Transverse colon (tissue), 4 donors: Measurements from ENCODE around the gene FOXE3. TPM values are rescaled to one million over a fixed set of nuclear protein-coding genes. Genes with fewer than 3 reads are reported as not detected.

Source experiments
- DNase-seq: peaks from one replicate; pipeline ENCODE4 v3.0.0-alpha.2; 2019
- H3K27ac ChIP-seq, 4 donors: fragments of 200-600 bp; sonication (generic); 2 replicates each; pipeline ENCODE4 v1.5.1; 2016 to 2018; ENCODE audit warnings: inconsistent platforms in 4 of 4
- H3K27me3 ChIP-seq: fragments of 200-600 bp; sonication (generic); 2 replicates; pipeline ENCODE4 v1.5.1; 2017; ENCODE audit warnings: inconsistent platforms
- H3K36me3 ChIP-seq, 4 donors: fragments of 200-600 bp; sonication (generic); 2 replicates each; pipeline ENCODE4 v1.5.1; 2017 to 2019; ENCODE audit warnings: inconsistent platforms in 4 of 4
- H3K4me1 ChIP-seq, 4 donors: fragments of 200-600 bp; sonication (generic); 2 replicates each; pipeline ENCODE4 v1.5.1; 2017 to 2020; ENCODE audit warnings: inconsistent platforms in 4 of 4
- H3K4me3 ChIP-seq, 4 donors: fragments of 200-600 bp; sonication (generic); 1 replicate in 1 of 4; 2 replicates in 3 of 4; pipeline versions ENCODE4 v1.5.1 to v1.6.1; 2017 to 2019; ENCODE audit warnings: inconsistent platforms in 4 of 4
- H3K9me3 ChIP-seq, 2 donors: fragments of 200-600 bp; sonication (generic); 2 replicates each; pipeline ENCODE4 v1.5.1; 2017 to 2019; ENCODE audit warnings: inconsistent platforms in 2 of 2
- EP300 ChIP-seq: sonication (generic); formaldehyde crosslinking; IDR thresholded peaks from one replicate; pipeline ENCODE4 v1.6.1; 2017; ENCODE audit warnings: antibody characterized with exemption, low read depth
- POLR2A ChIP-seq: fragments of 450-650 bp; IDR thresholded peaks from one replicate; pipeline ENCODE4 v1.6.1; 2016; ENCODE audit warnings: antibody characterized with exemption, mild to moderate bottlenecking, moderate library complexity
- POLR2AphosphoS5 ChIP-seq, 3 donors: sonication (generic); formaldehyde crosslinking; IDR thresholded peaks; one replicate each; pipeline ENCODE4 v1.6.1; 2016; ENCODE audit warnings: antibody characterized with exemption in 3 of 3
- WGBS, 2 donors: methylation state at CpG; one replicate each; pipeline ENCODE4 v1.1.5; 2018; ENCODE audit warnings: low coverage in 1 of 2; 5-methylcytosine and 5-hydroxymethylcytosine counted together
- in situ Hi-C, 4 donors: fragments of 200-750 bp; cut with MboI; loops; one replicate each; pipeline versions ENCODE4 v1.15.0 to v1.15.1; 2017; ENCODE audit warnings: low sequenced_read_pairs in 3 of 4, low pct_ligation_motif_present in 1 of 4, low pct_unique_long_range_greater_than_20kb in 1 of 4
- intact Hi-C: fragments of 100-400 bp; cut with DNase I; formaldehyde crosslinking; loops from one replicate; pipeline ENCODE4 v1.15.1; 2023; ENCODE audit warnings: low total_unique reads
- total RNA-seq, 4 donors: library from RNA; depleted of rRNA; stranded (reverse); fragments of >200 nt; gene quantifications; one replicate each; pipeline ENCODE4 v1.1.0, GENCODE V29; 2016
- TF ChIP-seq, protein P1 (sequence below), 5 experiments: fragments of 200-600 bp in 3 of 5; fragments of 450-650 bp in 2 of 5; sonication (generic) in 3 of 5; IDR thresholded peaks; 1 replicate in 2 of 5; 2 replicates in 3 of 5; pipeline ENCODE4 v1.5.1; 2016 to 2017; ENCODE audit warnings: antibody characterized with exemption in 5 of 5, inconsistent platforms in 3 of 5, mild to moderate bottlenecking in 2 of 5, moderate library complexity in 1 of 5

FOXE3 gene
- total RNA-seq, 4 donors from 2014 or later = not detected

GRCh38 chr1:47439819-47440598 lies 23.9 kb downstream of the FOXE3 start:
- TF ChIP-seq, protein P1, sequence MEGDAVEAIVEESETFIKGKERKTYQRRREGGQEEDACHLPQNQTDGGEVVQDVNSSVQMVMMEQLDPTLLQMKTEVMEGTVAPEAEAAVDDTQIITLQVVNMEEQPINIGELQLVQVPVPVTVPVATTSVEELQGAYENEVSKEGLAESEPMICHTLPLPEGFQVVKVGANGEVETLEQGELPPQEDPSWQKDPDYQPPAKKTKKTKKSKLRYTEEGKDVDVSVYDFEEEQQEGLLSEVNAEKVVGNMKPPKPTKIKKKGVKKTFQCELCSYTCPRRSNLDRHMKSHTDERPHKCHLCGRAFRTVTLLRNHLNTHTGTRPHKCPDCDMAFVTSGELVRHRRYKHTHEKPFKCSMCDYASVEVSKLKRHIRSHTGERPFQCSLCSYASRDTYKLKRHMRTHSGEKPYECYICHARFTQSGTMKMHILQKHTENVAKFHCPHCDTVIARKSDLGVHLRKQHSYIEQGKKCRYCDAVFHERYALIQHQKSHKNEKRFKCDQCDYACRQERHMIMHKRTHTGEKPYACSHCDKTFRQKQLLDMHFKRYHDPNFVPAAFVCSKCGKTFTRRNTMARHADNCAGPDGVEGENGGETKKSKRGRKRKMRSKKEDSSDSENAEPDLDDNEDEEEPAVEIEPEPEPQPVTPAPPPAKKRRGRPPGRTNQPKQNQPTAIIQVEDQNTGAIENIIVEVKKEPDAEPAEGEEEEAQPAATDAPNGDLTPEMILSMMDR (IDR thresholded peaks at IDR 0.05) = no peak
- TF ChIP-seq EP300 (no peak), POLR2AphosphoS5 (IDR thresholded peaks at IDR 0.05) (no peak), POLR2A (no peak)
- Histone ChIP-seq H3K36me3 (no peaks in the 10 kb centered on the region), H3K4me1 (peaks cover 0 to 41% (median 10%) of the 10 kb centered on the region in 4 donors), H3K27ac (peak overlapping the region; percentile 85 to 95 (median 91)), H3K9me3 (no peaks in the 10 kb centered on the region), H3K27me3 (peaks cover 92% of the 10 kb centered on the region), H3K4me3 (peak overlapping the region in 3 of 4 donors; percentile 61 to 85 (median 74))
- WGBS, 2 donors = 40 to 48% methylated on average over 15 to 20 of the region's 20 CpGs
- in situ Hi-C loops (loop anchor here in 3 of 4 donors (10.0 to 25.0 kb wide), 3 partner anchors 265 to 275 kb away; no protein-coding TSS in a partner anchor), intact Hi-C loops (no loop called here)
- no peak for DNase-seq

DNA sequence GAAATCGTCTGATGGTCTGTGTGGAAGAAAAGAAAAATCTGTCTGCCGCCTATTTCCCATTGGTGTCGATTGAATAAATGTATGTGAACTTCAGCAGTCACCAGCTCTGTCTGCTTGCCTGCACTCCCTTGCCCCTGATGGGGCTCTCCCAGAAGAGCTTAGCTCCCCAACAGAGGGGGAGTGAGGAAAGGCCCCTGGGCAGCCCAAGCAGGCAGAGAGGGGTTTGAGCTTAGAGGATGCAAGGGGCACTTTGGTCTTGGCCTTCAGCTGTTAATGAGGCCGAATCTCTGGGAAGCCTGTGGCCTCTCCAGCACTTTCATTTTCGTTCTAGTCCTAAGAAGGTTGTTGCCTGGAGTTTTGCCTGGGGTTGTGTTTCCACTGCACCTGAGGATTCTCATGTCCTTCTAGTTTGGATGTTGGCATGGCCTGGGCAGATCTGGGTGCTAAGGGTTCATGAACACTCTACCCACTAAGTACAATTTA lies 24.6 kb downstream of the FOXE3 start:
- no peaks in the 10 kb centered on the region for H3K36me3 ChIP-seq
- WGBS, 2 donors = 22 to 30% methylated on average over 3 to 5 of the region's 5 CpGs
- DNase-seq = no peak
- TF ChIP-seq POLR2AphosphoS5 (IDR thresholded peaks at IDR 0.05) (peak in 2 of 3 donors; percentile 14 to 26), POLR2A (no peak), EP300 (no peak)
- intact Hi-C loops = no loop called here
- H3K27me3 ChIP-seq = peaks cover 92% of the 10 kb centered on the region
- H3K27ac ChIP-seq = peak overlapping the region; percentile 61 to 95 (median 91)
- in situ Hi-C loops = loop anchor here in 2 of 4 donors (10.0 to 25.0 kb wide), 2 partner anchors 272 to 274 kb away; no protein-coding TSS in a partner anchor
- H3K9me3 ChIP-seq = no peaks in the 10 kb centered on the region
- peaks cover 0 to 40% (median 11%) of the 10 kb centered on the region in 4 donors for H3K4me1 ChIP-seq
- H3K4me3 ChIP-seq = peak overlapping the region in 3 of 4 donors; percentile 61 to 85 (median 74)

- Histone ChIP-seq H3K27me3 (peaks cover 92% of the 10 kb centered on the region), H3K4me3 (peak overlapping the region in 3 of 4 donors; percentile 61 to 85 (median 74)), H3K27ac (peak overlapping the region; percentile 61 to 95 (median 91)), H3K36me3 (no peaks in the 10 kb centered on the region), H3K9me3 (no peaks in the 10 kb centered on the region), H3K4me1 (peaks cover 0 to 39% (median 14%) of the 10 kb centered on the region in 4 donors)
- 64 to 75% methylated on average over 1 to 3 of the region's 3 CpGs for WGBS, 2 donors
- TF ChIP-seq POLR2A = no peak
- TF ChIP-seq, protein P1 (IDR thresholded peaks at IDR 0.05) = peak in 1 of 5 experiments; percentile 19
- no peak for TF ChIP-seq EP300
- no peak for TF ChIP-seq POLR2AphosphoS5 (IDR thresholded peaks at IDR 0.05)
- DNase-seq = no peak
- in situ Hi-C loops = loop anchor here in 2 of 4 donors (10.0 to 25.0 kb wide), 2 partner anchors 271 to 273 kb away; no protein-coding TSS in a partner anchor
- intact Hi-C loops = no loop called here
These were observed 25.5 kb downstream of the FOXE3 start for GRCh38 chr1:47441450-47442106.

GRCh38 chr1:47442202-47442601 lies 26.1 kb downstream of the FOXE3 start:
- DNase-seq = no peak
- in situ Hi-C loops = loop anchor here in 2 of 4 donors (10.0 to 25.0 kb wide), 2 partner anchors 270 to 273 kb away; no protein-coding TSS in a partner anchor
- intact Hi-C loops = no loop called here
- H3K27me3 ChIP-seq = peaks cover 92% of the 10 kb centered on the region
- TF ChIP-seq, protein P1 (IDR thresholded peaks at IDR 0.05) = no peak
- TF ChIP-seq EP300 (no peak), POLR2AphosphoS5 (IDR thresholded peaks at IDR 0.05) (no peak), POLR2A (no peak)
- peak overlapping the region in 3 of 4 donors; percentile 50 to 74 (median 61) for H3K4me3 ChIP-seq
- peak overlapping the region; percentile 61 to 95 (median 91) for H3K27ac ChIP-seq
- no peaks in the 10 kb centered on the region for H3K9me3 ChIP-seq
- H3K36me3 ChIP-seq = no peaks in the 10 kb centered on the region
- 59 to 68% methylated on average over 3 to 4 of the region's 4 CpGs for WGBS, 2 donors
- H3K4me1 ChIP-seq = peaks cover 0 to 34% (median 13%) of the 10 kb centered on the region in 4 donors
